PC-9 (cell line): ENCODE data around the gene UNC5B.

ENCODE experiments used
- EZH2 ChIP-seq: fragments of 200-600 bp; sonication (generic); IDR thresholded peaks from 2 replicates; pipeline ENCODE4 v1.8.0; 2017; ENCODE audit warnings: antibody characterized with exemption, low read depth
- TF ChIP-seq, protein P1 (sequence below): fragments of 200-600 bp; sonication (generic); conservative IDR thresholded peaks from 2 replicates; pipeline ENCODE4 v1.6.1; 2017; ENCODE audit warnings: mixed run types, antibody characterized with exemption, mild to moderate bottlenecking, moderate library complexity

DNA sequence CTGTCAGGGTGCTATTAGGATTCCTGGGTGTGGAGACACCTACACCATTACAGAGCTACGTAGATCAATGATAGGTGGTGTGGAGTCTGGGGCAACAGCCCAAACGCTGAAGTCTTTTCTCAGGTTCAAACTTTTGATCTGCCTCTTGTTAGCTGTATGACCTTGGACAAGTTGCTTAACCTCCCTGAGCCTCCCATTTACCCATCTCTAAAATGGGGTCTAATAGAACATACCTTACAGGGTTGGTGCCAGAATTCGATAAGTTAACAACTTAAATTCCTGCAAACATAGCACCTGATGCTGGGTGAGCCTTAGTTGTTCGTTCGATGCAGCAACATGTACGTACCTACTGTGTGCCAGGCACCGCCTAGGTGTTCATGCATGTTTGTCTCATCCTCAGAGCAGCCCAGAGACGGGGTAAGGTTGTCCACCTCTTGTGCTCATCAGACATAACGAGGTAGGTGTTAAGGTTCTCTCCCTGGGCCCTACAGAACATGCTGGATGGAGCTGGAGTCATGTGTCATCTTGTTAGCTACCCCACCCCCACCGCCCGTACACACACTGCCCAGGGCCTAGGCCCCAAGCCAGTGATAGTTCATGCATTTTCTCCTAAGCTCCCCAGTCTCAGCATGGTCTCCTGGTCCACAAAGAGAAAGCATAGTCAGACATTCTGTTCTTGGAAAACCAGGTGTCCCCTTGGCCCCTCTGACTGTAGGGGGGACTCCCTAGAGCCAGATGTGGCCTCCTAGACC is 65.7 kb downstream of the UNC5B start:
- TF ChIP-seq, protein P1, sequence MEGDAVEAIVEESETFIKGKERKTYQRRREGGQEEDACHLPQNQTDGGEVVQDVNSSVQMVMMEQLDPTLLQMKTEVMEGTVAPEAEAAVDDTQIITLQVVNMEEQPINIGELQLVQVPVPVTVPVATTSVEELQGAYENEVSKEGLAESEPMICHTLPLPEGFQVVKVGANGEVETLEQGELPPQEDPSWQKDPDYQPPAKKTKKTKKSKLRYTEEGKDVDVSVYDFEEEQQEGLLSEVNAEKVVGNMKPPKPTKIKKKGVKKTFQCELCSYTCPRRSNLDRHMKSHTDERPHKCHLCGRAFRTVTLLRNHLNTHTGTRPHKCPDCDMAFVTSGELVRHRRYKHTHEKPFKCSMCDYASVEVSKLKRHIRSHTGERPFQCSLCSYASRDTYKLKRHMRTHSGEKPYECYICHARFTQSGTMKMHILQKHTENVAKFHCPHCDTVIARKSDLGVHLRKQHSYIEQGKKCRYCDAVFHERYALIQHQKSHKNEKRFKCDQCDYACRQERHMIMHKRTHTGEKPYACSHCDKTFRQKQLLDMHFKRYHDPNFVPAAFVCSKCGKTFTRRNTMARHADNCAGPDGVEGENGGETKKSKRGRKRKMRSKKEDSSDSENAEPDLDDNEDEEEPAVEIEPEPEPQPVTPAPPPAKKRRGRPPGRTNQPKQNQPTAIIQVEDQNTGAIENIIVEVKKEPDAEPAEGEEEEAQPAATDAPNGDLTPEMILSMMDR: no peak
- no peak for TF ChIP-seq EZH2
